OCI-LY3 (cell line): ENCODE data around the gene KLRK1.
A peak's percentile ranks its signal among the peaks of the same experiment; 100 is the strongest.

ENCODE experiments used
- H2AFZ ChIP-seq: fragments of 200-600, 300-600 bp; shearing (Covaris generic); 2 replicates; pipeline ENCODE4 v1.6.0; 2014; ENCODE audit warnings: antibody characterized with exemption, low read depth, low read length
- H3K27ac ChIP-seq: fragments of 200-600, 300-600 bp; sonication (generic); 2 replicates; pipeline ENCODE4 v1.5.1; 2014; ENCODE audit warnings: mild to moderate bottlenecking, low read length, moderate library complexity, mixed read lengths
- H3K27me3 ChIP-seq: fragments of 200-600, 300-600 bp; sonication (generic); 2 replicates; pipeline ENCODE4 v1.6.1; 2014; ENCODE audit warnings: low read depth, low read length, mixed read lengths
- H3K36me3 ChIP-seq: fragments of 200-600, 300-600 bp; sonication (generic); replicated peaks from 2 replicates; pipeline ENCODE3; 2014; ENCODE audit warnings: low read depth, low read length, mixed read lengths
- H3K4me1 ChIP-seq: fragments of 300-600, 200-600 bp; sonication (generic); 2 replicates; pipeline ENCODE4 v1.6.1; 2014; ENCODE audit warnings: low read length, mixed read lengths
- H3K4me2 ChIP-seq: fragments of 200-600, 300-600 bp; sonication (generic); 2 replicates; pipeline ENCODE4 v1.6.1; 2014; ENCODE audit warnings: low read length, mixed read lengths
- H3K4me3 ChIP-seq: fragments of 300-600, 200-600 bp; sonication (generic); 2 replicates; pipeline ENCODE4 v1.5.1; 2014; ENCODE audit warnings: antibody characterized with exemption, mild to moderate bottlenecking, low read length, moderate library complexity
- H3K79me2 ChIP-seq: fragments of 300-600, 200-600 bp; shearing (Covaris generic); 2 replicates; pipeline ENCODE4 v1.6.1; 2014; ENCODE audit warnings: mild to moderate bottlenecking, low read length, mixed read lengths
- H3K9ac ChIP-seq: fragments of 300-600, 200-600 bp; shearing (Covaris generic); 2 replicates; pipeline ENCODE4 v1.6.0; 2014; ENCODE audit warnings: mild to moderate bottlenecking, low read length, moderate library complexity
- H3K9me3 ChIP-seq: fragments of 200-600, 300-600 bp; shearing (Covaris generic); 2 replicates; pipeline ENCODE4 v1.6.1; 2014; ENCODE audit warnings: low read length, mixed read lengths; ENCODE audit not compliant: insufficient read depth
- H4K20me1 ChIP-seq: fragments of 200-600, 300-600 bp; sonication (generic); 2 replicates; pipeline ENCODE4 v1.6.1; 2016; ENCODE audit warnings: low read length, mixed read lengths; ENCODE audit not compliant: insufficient read depth
- CTCF ChIP-seq: fragments of 200-600, 300-600 bp; sonication (generic); IDR thresholded peaks from 2 replicates; pipeline ENCODE4 v1.5.1; 2014; ENCODE audit warnings: antibody characterized with exemption, low read length, low read depth
- EZH2phosphoT487 ChIP-seq: fragments of 200-600 bp; shearing (Covaris generic); IDR thresholded peaks from 2 replicates; pipeline ENCODE4 v1.6.1; 2018; ENCODE audit warnings: antibody characterized with exemption, mixed run types, low read depth

Gene KLRK1

GRCh38 chr12:10366875-10367274, 23.0 kb downstream of the KLRK1 start:
- no peak overlapping the region for H3K4me3 ChIP-seq
- peak overlapping the region; percentile 87; the same call in 1 of the 2 replicates for H3K4me2 ChIP-seq
- TF ChIP-seq EZH2phosphoT487 (no peak), CTCF (peak; percentile 75)
- no peaks in the 10 kb centered on the region for H4K20me1 ChIP-seq
- H3K9me3 ChIP-seq: no peaks in the 10 kb centered on the region
- peak overlapping the region; percentile 90; the same call in 1 of the 2 replicates for H3K9ac ChIP-seq
- no peaks in the 10 kb centered on the region for H3K79me2 ChIP-seq
- no peaks in the 10 kb centered on the region for H3K36me3 ChIP-seq
- 0 out of 2 replicates have a peak overlapping the region, but pooled peaks have one; percentile 94 for H2AFZ ChIP-seq
- H3K27ac ChIP-seq: peak overlapping the region; percentile 95
- no peaks in the 10 kb centered on the region for H3K27me3 ChIP-seq
- H3K4me1 ChIP-seq: peaks cover 70% of the 10 kb centered on the region

- Histone ChIP-seq H2AFZ (peak overlapping the region; percentile 94), H3K27ac (peak overlapping the region; percentile 95), H3K27me3 (no peaks in the 10 kb centered on the region), H3K4me3 (peak overlapping the region; percentile 80), H3K4me2 (peak overlapping the region; percentile 87), H3K9ac (peak overlapping the region; percentile 90), H4K20me1 (no peaks in the 10 kb centered on the region), H3K79me2 (no peaks in the 10 kb centered on the region), H3K36me3 (no peaks in the 10 kb centered on the region), H3K4me1 (peaks cover 81% of the 10 kb centered on the region), H3K9me3 (no peaks in the 10 kb centered on the region)
- TF ChIP-seq CTCF (peak; percentile 13; the same call in 1 of the 2 replicates), EZH2phosphoT487 (no peak)
Observed at GRCh38 chr12:10365696-10366405, 24.0 kb downstream of the KLRK1 start.

GRCh38 chr12:10364815-10365622, 24.8 kb downstream of the KLRK1 start:
- Histone ChIP-seq H2AFZ (peak overlapping the region; percentile 94), H3K27ac (peak overlapping the region; percentile 95), H3K4me1 (peaks cover 84% of the 10 kb centered on the region)

More at GRCh38 chr12:10364815-10365622, 24.8 kb downstream of the KLRK1 start:
- H3K79me2 ChIP-seq: no peaks in the 10 kb centered on the region
- peak overlapping the region; percentile 90 for H3K9ac ChIP-seq
- peak overlapping the region; percentile 87 for H3K4me2 ChIP-seq
- H4K20me1 ChIP-seq: no peaks in the 10 kb centered on the region
- no peaks in the 10 kb centered on the region for H3K27me3 ChIP-seq
- no peaks in the 10 kb centered on the region for H3K9me3 ChIP-seq
- no peaks in the 10 kb centered on the region for H3K36me3 ChIP-seq
- H3K4me3 ChIP-seq: peak overlapping the region; percentile 80
- TF ChIP-seq EZH2phosphoT487: no peak
- TF ChIP-seq CTCF: no peak
